ENCODE measurements around the gene BRD3OS.

GRCh38 chr9:134026581-134026980, 1.3 kb downstream of the BRD3OS start:
- TF ChIP-seq CTCF (IDR thresholded peaks at IDR 0.05): no peak
- TF ChIP-seq POLR2A (IDR thresholded peaks at IDR 0.05): no peak
- TF ChIP-seq POLR2AphosphoS5 (IDR thresholded peaks at IDR 0.05): no peak
- no peak for TF ChIP-seq EP300 (IDR thresholded peaks at IDR 0.05)

All from gastroesophageal sphincter (tissue), 3 donors.